ENCODE measurements around the gene DDX56. TPM values are rescaled to one million over a fixed set of nuclear protein-coding genes. Genes with fewer than 3 reads are reported as not detected.
A peak's percentile ranks its signal among the peaks of the same experiment; 100 is the strongest.

The DDX56 gene
- total and polyA plus RNA-seq, 2 of the 13 experiments (the other 11 are each of a cell fraction or from before 2014, with no cell fraction given): 82.6 to 120 TPM

DNA sequence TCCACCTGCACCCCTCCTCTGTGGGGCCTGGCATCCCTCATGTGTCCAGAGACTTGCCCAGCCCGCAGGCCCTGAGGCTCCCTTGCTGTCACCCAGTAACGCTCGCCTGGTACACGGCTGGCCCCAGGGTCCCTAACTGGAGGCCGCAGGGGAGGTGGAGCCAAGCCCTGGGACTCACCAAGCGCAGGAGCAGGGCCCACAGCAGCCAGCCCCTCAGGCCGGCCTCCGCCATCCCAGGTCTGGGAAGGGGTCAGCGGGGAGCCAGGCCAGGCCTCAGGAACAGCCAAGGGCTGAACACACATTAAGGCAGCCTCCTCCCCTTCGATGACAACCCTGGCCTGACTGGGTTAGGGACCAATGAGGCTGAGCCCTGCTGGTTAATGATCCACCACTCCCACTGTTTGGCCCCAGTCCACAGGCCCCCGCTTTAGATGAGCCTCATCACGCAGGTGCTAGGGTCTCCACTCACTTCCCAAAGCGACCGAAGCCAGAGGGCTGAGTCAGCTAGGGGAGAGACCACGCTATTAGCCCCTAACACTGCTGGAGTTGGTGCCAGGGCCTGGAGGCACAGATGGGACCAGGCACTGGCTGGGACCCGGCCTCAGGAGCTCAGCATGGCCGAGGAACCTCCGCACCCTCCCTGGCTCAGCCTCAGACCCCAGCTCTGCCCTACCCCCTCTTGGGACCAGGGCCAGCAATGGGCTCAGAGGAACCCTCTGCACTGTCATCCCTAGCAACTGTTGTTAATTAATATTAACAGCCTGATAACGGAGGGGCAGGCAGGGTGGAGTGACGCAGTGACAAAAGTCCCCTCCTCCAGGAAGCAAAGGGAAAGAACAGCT, 32.5 kb downstream of the DDX56 start, which contains the start of gene NPC1L1 (continued):
- TF ChIP-seq HDAC1 (CRISPR knock-in tag; IDR thresholded peaks at IDR 0.05) (peak; percentile 66), ZFY (CRISPR knock-in tag; IDR thresholded peaks at IDR 0.05) (peak; percentile 98), ZNF574 (CRISPR knock-in tag; IDR thresholded peaks at IDR 0.05) (peak; percentile 67), KDM5A (IDR thresholded peaks at IDR 0.05; ENCODE audit: borderline replicate concordance, low read length) (no peak; the same call in 1 of the 2 replicates), ZNF883 (CRISPR knock-in tag; IDR thresholded peaks at IDR 0.05; ENCODE audit: not compliant biosample characterization) (peak; percentile 5), MAFG (CRISPR knock-in tag; IDR thresholded peaks at IDR 0.05) (no peak), SIX1 (CRISPR knock-in tag; IDR thresholded peaks at IDR 0.05; ENCODE audit: borderline replicate concordance) (no peak), NFYC (CRISPR knock-in tag; IDR thresholded peaks at IDR 0.05) (peak; percentile 79), MAFF (IDR thresholded peaks at IDR 0.05; ENCODE audit: low read depth, low read length) (peak; percentile 47; the same call in 1 of the 2 replicates), ETV5 (CRISPR knock-in tag; IDR thresholded peaks at IDR 0.05; ENCODE audit: borderline replicate concordance) (no peak; the same call in 1 of the 2 replicates), PPARG (CRISPR knock-in tag; conservative IDR thresholded peaks at IDR 0.05) (no peak; the same call in none of the 2 replicates), AKAP8 (CRISPR knock-in tag; IDR thresholded peaks at IDR 0.05) (peak; percentile 60), DR1 (CRISPR knock-in tag; IDR thresholded peaks at IDR 0.05) (peak; percentile 96), ELK4 (CRISPR knock-in tag; IDR thresholded peaks at IDR 0.05; ENCODE audit: borderline replicate concordance) (no peak), GFI1 (CRISPR knock-in tag; IDR thresholded peaks at IDR 0.05; ENCODE audit: borderline replicate concordance) (peak; percentile 45; the same call in 1 of the 2 replicates), ZNF550 (CRISPR knock-in tag; IDR thresholded peaks at IDR 0.05; ENCODE audit: borderline replicate concordance) (no peak), KAT8 (CRISPR knock-in tag; IDR thresholded peaks at IDR 0.05) (peak; percentile 80), ZNF292 (CRISPR knock-in tag; IDR thresholded peaks at IDR 0.05; ENCODE audit: borderline replicate concordance, low read depth) (peak; percentile 71; the same call in 1 of the 2 replicates), ZNF563 (CRISPR knock-in tag; IDR thresholded peaks at IDR 0.05) (peak; percentile 84; the same call in 1 of the 2 replicates), NPAS2 (CRISPR knock-in tag; IDR thresholded peaks at IDR 0.05; ENCODE audit: borderline replicate concordance) (no peak)
- TF ChIP-seq, protein P1, sequence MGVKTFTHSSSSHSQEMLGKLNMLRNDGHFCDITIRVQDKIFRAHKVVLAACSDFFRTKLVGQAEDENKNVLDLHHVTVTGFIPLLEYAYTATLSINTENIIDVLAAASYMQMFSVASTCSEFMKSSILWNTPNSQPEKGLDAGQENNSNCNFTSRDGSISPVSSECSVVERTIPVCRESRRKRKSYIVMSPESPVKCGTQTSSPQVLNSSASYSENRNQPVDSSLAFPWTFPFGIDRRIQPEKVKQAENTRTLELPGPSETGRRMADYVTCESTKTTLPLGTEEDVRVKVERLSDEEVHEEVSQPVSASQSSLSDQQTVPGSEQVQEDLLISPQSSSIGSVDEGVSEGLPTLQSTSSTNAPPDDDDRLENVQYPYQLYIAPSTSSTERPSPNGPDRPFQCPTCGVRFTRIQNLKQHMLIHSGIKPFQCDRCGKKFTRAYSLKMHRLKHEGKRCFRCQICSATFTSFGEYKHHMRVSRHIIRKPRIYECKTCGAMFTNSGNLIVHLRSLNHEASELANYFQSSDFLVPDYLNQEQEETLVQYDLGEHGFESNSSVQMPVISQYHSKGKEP (CRISPR knock-in tag; IDR thresholded peaks at IDR 0.05): 0 out of 2 replicates have a peak, but pooled peaks have one; percentile 60
- TF ChIP-seq, protein P2, sequence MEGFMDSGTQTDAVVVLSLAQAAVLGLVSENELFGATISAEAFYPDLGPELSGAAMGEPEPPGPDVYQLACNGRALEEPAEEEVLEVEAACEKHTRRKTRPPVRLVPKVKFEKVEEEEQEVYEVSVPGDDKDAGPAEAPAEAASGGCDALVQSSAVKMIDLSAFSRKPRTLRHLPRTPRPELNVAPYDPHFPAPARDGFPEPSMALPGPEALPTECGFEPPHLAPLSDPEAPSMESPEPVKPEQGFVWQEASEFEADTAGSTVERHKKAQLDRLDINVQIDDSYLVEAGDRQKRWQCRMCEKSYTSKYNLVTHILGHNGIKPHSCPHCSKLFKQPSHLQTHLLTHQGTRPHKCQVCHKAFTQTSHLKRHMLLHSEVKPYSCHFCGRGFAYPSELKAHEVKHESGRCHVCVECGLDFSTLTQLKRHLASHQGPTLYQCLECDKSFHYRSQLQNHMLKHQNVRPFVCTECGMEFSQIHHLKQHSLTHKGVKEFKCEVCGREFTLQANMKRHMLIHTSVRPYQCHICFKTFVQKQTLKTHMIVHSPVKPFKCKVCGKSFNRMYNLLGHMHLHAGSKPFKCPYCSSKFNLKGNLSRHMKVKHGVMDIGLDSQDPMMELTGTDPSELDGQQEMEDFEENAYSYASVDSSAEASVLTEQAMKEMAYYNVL (CRISPR knock-in tag; IDR thresholded peaks at IDR 0.05; ENCODE audit: borderline replicate concordance): peak; percentile 73

All from HepG2 (cell line).